ENCODE measurements around the gene SH3GL3.

SH3GL3 gene

GRCh38 chr15:83665480-83665879, 218.3 kb downstream of the SH3GL3 start:
- no peak overlapping the region for H3K4me3 ChIP-seq (ENCODE audit: low read depth, low read length)
- no peak for TF ChIP-seq CTCF (IDR thresholded peaks at IDR 0.05; ENCODE audit: borderline replicate concordance, insufficient read depth, low read depth, low read length)

Data from GM12875 (cell line).